Left lung (tissue), 10 donors: ENCODE data around the gene DYNC2I2. TPM values are rescaled to one million over a fixed set of nuclear protein-coding genes. Genes with fewer than 3 reads are reported as not detected.

Experiments used
- ATAC-seq: fragments of 200-7000 bp; cut with Tn5 transposase; one replicate; pipeline ENCODE4 v1.9.1; 2020; ENCODE audit warnings: moderate library complexity
- DNase-seq, 4 donors: peaks; one replicate each; pipeline ENCODE4 v3.0.0-alpha.2; 2013 to 2020
- H3K27ac ChIP-seq, 2 donors: fragments of 200-600 bp; sonication (generic) in 1 of 2; one replicate each; pipeline versions ENCODE4 v1.5.0 to v1.8.0; 2020 to 2021
- H3K27me3 ChIP-seq, 2 donors: fragments of 200-600 bp; sonication (generic) in 1 of 2; one replicate each; pipeline versions ENCODE4 v1.5.0 to v1.8.0; 2020 to 2021
- H3K36me3 ChIP-seq, 2 donors: fragments of 200-600 bp; sonication (generic) in 1 of 2; one replicate each; pipeline versions ENCODE4 v1.5.0 to v1.8.0; 2020 to 2021
- H3K4me1 ChIP-seq, 2 donors: fragments of 200-600 bp; one replicate each; pipeline ENCODE4 v1.8.0; 2021
- H3K4me3 ChIP-seq, 2 donors: fragments of 200-600 bp; sonication (generic) in 1 of 2; one replicate each; pipeline versions ENCODE4 v1.5.0 to v1.8.0; 2020 to 2021; ENCODE audit warnings: mild to moderate bottlenecking in 1 of 2
- H3K9me3 ChIP-seq, 2 donors: fragments of 200-600 bp; sonication (generic) in 1 of 2; one replicate each; pipeline versions ENCODE4 v1.5.0 to v1.8.0; 2020 to 2021
- CTCF ChIP-seq, 2 donors: fragments of 200-600 bp; sonication (generic) in 1 of 2; IDR thresholded peaks; one replicate each; pipeline versions ENCODE4 v1.5.0 to v1.8.0; 2021; ENCODE audit warnings: antibody characterized with exemption in 2 of 2
- intact Hi-C, 2 donors: fragments of 100-400 bp; cut with DNase I; formaldehyde crosslinking; loops; one replicate each; pipeline versions ENCODE4 v1.11.2 to v1.14.2; 2022
- polyA plus RNA-seq, 6 donors: library from polyadenylated mRNA; unstranded; fragments of 120-200 nt; gene quantifications; one replicate each; pipeline ENCODE4 v1.2.1, GENCODE V29; 2013; ENCODE audit not compliant: insufficient read length in 6 of 6
- total RNA-seq, 2 donors: library from RNA; stranded (reverse); fragmentation: NEBNext Ultra II Directional; extraction: Animal tissue kit (Norgen Biotek cat#: 25700); gene quantifications; one replicate each; pipeline ENCODE4 v1.2.1, GENCODE V29; 2021
- donor health status: DM: no; HTN: yes; CAD: no.
- donor health status: DM: no; HTN: no; CAD: no.

DYNC2I2 gene
- total and polyA plus RNA-seq, 8 donors: 45.2 to 55.4 (median 50.1) TPM

GRCh38 chr9:128629136-128629535 is 27.5 kb downstream of the DYNC2I2 start:
- H3K4me3 ChIP-seq: no peak overlapping the region
- DNase-seq (peak in 1 of 4 donors; percentile 47), ATAC-seq (no peak)
- H3K4me1 ChIP-seq: peaks cover 0 to 4% of the 10 kb centered on the region in 2 donors
- intact Hi-C loops: no loop called here
- H3K36me3 ChIP-seq: peaks cover 0 to 100% of the 10 kb centered on the region in 2 donors
- no peaks in the 10 kb centered on the region for H3K9me3 ChIP-seq
- no peak overlapping the region for H3K27ac ChIP-seq
- H3K27me3 ChIP-seq: no peaks in the 10 kb centered on the region
- TF ChIP-seq CTCF (IDR thresholded peaks at IDR 0.05): no peak

GRCh38 chr9:128628471-128629048 is 28.1 kb downstream of the DYNC2I2 start:
- peak in 1 of 4 donors; percentile 61 for DNase-seq
- Histone ChIP-seq H3K36me3 (peaks cover 0 to 100% of the 10 kb centered on the region in 2 donors), H3K27me3 (no peaks in the 10 kb centered on the region), H3K9me3 (no peaks in the 10 kb centered on the region), H3K4me1 (no peaks in the 10 kb centered on the region), H3K4me3 (no peak overlapping the region), H3K27ac (no peak overlapping the region)
- ATAC-seq: peak; percentile 59
- intact Hi-C loops: no loop called here
- TF ChIP-seq CTCF (IDR thresholded peaks at IDR 0.05): no peak

GRCh38 chr9:128627906-128628305 is 28.7 kb downstream of the DYNC2I2 start:
- no peak overlapping the region for H3K4me3 ChIP-seq
- H3K27ac ChIP-seq: no peak overlapping the region
- TF ChIP-seq CTCF (IDR thresholded peaks at IDR 0.05): no peak
- ATAC-seq (no peak), DNase-seq (peak in 1 of 4 donors; percentile 49)
- peaks cover 0 to 100% of the 10 kb centered on the region in 2 donors for H3K36me3 ChIP-seq
- H3K27me3 ChIP-seq: no peaks in the 10 kb centered on the region
- intact Hi-C loops: no loop called here
- H3K9me3 ChIP-seq: no peaks in the 10 kb centered on the region
- H3K4me1 ChIP-seq: no peaks in the 10 kb centered on the region

- ATAC-seq (no peak), DNase-seq (peak in 1 of 4 donors; percentile 67)
- no peaks in the 10 kb centered on the region for H3K4me1 ChIP-seq
- no peak overlapping the region for H3K27ac ChIP-seq
- intact Hi-C loops: no loop called here
- H3K36me3 ChIP-seq: peaks cover 0 to 100% of the 10 kb centered on the region in 2 donors
- no peak for TF ChIP-seq CTCF (IDR thresholded peaks at IDR 0.05)
- H3K4me3 ChIP-seq: no peak overlapping the region
- no peaks in the 10 kb centered on the region for H3K27me3 ChIP-seq
- H3K9me3 ChIP-seq: no peaks in the 10 kb centered on the region
Observed at GRCh38 chr9:128627127-128627715, 29.4 kb downstream of the DYNC2I2 start.

GRCh38 chr9:128626181-128626580 is 30.5 kb downstream of the DYNC2I2 start:
- no peaks in the 10 kb centered on the region for H3K27me3 ChIP-seq
- DNase-seq: peak in 1 of 4 donors; percentile 32
- H3K4me3 ChIP-seq: no peak overlapping the region
- H3K4me1 ChIP-seq: no peaks in the 10 kb centered on the region
- no peak for TF ChIP-seq CTCF (IDR thresholded peaks at IDR 0.05)
- ATAC-seq: no peak
- intact Hi-C loops: no loop called here
- H3K36me3 ChIP-seq: peaks cover 0 to 100% of the 10 kb centered on the region in 2 donors
- no peaks in the 10 kb centered on the region for H3K9me3 ChIP-seq
- H3K27ac ChIP-seq: no peak overlapping the region
